HG02840 (cell line): ENCODE results near the gene MAGI3.

Source experiments
- ATAC-seq: cut with Tn5 transposase; IDR thresholded peaks from one replicate; pipeline ENCODE4 v1.9.1; 2021; ENCODE audit warnings: mild to moderate bottlenecking, moderate library complexity, moderate number of reproducible peaks; ENCODE audit not compliant: unreplicated experiment, low FRiP score

Gene MAGI3

DNA sequence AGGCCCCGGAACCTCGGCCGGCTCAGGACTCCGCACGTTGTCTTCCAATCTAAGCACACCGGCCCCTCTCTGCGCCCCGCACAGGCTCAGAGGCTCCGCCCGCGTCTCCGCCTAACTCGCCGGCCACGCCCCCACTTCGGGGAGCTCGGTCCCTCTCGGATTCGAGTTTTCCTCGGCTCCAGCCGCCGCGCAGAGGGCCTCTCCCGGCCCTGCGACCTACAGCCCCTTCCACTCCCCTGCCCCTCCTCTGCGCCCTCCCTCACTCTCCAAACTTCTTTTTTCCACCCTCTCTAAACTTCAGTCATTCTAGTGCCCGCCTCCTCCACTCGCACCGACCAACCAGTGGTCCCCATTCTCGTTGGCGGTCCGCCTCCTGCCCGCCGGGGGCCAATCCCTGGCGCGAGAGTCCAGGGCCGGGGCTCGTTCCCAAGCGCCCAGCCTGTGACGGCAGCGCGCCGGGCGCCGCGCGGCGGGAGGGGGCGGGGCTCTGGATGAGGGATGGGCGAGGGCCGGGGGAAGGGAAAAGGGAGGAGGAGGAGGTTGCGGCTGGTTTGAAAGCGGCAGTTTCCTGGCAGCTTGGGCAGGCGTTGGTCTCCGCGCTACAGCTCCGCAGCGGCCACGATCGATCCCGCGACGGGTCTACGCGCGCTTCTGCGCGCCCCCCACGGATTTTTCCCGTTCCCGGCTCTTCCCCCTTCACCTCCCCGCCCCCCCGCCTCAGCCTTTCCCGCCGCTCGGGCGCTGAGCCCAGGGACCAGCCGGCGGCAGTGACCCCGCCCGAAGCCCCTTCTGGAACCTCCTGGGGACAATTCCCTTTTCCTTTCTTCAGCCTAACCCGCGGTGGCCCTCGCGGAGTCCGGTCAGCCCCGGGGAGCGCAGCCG is at the start of gene MAGI3:
MAGI3 (plus strand) TSS at position 563 of the 882 bp plus-strand sequence. CDS start 519 bp downstream, outside the sequence.
- ATAC-seq: peak; percentile 99

DNA sequence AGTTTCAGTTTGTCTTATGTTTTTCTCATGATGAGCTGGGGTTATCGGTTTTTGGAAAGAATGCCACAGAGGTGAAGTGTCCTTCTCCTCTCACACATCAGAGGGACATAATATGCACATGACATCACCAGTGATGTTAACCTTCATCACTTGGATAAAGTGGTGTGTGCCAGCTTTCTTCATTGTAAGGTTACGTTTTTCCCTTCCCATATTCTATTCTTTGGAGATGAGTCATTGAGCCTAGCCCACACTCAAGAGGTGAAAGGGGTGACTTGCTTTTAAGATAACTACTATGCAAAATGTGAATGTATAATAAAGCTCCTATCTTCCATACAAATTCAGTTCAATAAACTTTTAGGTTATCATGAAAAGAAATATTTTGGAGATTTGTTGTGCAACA is 36.7 kb upstream of the MAGI3 start:
- ATAC-seq: no peak

DNA sequence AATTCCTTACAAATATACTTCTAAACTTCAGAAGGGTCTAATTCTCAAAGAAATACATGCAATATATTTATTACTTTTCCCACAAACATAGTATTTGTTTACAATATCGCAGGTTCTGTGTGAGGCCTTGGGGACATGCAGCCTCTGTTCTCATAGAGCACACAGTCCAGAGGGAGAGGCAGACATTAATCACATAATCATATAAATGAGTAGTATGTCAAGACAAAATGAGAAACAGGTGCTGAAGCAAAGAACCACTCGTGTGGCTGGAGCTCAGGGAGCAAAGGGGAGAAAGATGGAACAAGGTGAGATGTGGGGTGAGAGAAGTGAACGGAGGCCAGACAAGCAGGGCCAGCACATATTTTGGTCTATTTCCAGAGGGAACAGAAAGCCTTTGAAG is 26.4 kb upstream of the MAGI3 start:
- ATAC-seq: no peak

DNA sequence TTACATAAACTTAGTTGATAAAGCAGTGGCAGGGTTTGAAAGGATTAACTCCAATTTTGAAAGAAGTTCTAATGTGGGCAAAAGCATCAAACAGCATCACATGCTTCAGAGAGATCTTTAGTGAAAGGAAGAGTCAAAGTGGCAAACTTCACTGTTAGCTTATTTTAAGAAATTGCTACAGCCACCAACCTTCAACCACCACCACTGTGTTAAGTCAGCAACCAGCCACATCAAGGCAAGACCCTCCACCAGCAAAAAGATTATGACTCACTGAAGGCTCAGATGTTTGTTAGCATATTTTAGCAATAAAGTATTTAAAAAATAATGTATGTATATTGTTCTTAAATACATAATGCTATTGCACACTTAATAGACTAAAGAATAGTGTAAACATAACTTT is 21.3 kb upstream of the MAGI3 start:
- no peak for ATAC-seq

DNA sequence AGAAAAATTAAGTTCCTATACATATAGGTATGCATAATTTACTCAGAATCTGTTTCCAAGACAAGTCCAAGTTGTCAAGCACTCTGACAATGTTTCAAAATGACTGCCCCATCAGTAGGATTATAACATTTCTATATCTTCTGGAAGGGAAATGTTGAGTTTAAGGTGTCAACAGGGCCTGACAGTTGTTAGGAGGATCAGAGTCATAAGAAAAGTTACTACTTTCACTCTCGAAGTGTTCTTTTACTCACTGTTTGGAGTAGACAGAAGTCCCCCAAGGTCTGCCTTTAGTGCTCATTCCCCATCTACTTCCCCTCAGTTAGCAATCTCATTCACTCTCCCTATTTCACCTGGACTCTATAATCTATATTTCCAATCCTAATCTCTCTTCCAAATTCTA is 20.6 kb upstream of the MAGI3 start:
- no peak for ATAC-seq

DNA sequence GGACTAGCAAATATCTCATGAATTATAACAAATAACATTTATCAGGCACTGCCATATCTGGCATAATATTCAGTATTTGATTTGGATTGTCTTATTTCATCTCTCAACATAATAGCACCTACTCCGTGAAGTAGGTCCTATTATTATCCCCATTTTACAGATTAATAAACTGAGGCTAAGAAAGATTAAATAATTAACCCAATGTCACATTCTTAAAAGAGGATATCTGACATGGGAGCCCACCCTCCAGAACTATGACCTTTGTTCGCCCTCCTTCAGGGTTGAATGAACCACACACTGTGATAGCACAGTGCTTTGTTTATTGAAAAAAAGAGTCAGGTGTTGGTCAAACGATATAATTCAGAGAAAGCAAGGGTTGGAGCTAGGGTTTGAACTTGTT is 19.4 kb upstream of the MAGI3 start:
- ATAC-seq: no peak

DNA sequence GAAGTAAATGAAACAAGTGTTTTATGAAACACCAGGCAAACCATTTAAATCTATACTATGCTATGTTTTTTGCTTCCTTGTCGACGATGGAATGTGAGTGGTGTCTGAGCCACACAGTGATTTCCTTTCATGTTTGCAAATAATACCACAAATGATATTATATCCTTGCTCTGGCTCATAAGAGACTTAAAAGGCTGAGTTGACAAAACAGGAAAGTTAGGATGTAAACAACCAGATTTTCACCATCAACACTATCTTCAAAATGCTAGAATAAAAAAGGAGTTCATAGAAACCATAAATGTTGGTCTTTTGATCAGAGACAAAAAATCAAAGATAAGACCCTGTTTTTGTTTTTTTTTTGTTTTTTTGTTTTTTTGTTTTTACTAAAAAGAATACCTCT is 17.8 kb upstream of the MAGI3 start:
- ATAC-seq: no peak

DNA sequence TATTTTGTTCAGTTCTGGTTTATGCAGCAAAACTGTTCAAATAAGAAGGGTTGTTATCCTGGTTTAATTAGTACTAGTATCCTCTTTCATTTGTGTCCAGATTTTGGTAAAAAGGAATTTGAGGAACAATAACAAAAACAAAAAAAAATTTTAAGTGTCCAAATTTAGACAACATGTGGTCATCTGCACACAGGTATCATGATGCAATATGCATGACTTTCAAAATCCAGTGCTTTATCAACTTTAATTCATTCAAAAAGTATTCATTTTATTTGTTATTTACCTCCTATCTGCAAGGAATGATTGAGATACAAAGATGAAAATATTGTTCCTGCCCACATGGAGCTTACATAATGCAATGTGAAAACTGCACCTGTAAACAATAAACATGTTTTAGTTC is 16.7 kb upstream of the MAGI3 start:
- ATAC-seq: no peak

DNA sequence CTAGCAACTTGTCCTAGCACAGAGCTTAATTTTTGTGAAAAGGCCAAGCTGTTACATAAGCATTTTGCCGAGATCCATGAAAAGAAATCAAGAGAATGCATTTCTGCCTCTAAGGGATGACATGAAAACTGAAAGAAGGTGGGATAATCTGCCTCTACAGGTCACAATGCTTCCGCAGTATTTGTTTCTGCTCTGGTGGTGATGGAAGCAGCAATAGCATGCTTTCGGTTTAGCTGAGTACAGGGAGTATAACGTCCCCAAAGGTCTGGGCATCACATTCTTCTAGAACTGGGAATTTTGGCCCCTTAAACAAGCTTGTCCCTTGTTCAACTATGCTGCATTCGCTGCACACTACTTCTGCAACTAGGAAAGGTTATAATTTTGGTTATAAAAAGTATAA is 14.4 kb upstream of the MAGI3 start:
- ATAC-seq: no peak

DNA sequence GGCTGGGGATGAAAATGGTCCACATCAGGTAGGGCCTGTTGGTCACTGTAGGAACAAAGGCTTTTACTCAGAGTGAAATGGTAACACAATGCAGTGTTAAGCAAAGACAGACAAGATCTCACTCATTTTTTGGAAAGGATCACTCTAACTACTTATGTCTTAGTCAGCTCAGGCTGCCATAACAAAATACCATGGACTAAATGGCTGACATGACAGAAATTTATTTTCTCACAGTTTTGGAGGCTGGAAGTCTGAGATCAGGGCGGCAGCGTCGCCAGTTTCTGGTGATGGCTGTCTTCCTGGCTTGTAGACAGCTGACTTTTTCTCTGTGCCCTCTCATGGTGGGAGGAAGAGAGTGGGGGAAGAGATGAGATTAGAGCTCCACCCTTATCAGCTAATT is 10.2 kb upstream of the MAGI3 start:
- ATAC-seq: no peak

DNA sequence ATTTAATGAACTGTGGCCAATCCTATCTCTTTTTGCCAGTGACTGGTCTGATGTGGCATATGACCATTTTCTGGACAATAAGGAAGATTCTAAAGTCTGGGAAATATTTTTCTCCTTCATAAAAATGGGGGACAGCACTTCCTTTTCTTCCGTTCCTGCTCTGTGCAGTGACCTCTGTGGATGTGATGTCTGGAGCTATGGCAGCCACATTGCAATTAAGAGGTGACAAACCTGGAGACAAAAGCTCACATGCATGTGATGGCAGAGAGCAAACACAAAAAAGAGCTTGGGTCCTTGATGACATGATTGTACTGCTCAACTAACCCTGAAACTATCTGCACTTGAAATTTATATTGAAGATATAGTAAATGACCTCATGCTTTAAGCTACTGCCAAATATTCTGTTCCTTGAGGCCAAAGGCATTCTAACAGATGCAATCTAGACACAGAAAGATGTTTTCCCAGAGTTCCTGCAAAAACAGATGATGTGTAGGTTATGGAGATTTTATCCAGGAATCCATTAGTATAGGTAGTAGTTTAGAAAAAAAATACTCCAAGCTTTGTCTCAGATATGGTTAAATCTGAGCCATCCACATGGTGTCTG is 2.2 kb upstream of the MAGI3 start:
- ATAC-seq: no peak

DNA sequence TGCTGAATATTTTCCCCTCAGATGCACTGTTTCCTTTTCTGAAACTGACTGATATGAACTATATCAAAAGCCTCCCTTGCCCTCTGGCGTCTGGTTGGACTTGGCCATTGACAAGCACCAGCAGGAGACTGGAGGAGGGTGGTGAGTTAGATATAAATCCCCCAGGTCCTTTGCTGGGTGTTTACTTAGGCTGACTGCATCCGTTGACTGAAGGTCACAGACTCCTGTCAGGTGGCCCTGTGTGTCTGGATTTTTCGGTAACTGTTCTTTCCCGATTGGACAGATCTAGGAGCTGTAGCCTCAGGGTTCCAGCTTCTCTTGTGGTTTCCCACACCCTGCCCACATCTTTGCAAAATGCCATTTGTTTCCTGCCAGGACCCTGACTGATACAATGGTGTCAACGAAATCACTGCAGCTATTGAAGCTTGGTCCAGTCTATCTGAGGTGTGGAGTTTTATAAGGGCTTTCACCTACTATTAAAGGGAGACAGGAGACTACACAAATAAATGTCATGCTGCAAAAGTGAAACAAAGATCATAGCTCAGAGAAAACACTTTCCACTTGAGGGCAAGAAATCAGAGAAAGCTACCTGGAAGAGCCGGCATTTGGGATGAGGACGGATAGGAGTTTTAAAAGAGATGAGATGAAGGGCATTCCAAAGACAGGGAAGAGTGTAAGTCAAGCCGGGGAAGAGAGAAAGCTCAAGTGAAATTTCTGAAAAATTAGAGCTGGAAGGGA is 1.5 kb upstream of the MAGI3 start:
- no peak for ATAC-seq

DNA sequence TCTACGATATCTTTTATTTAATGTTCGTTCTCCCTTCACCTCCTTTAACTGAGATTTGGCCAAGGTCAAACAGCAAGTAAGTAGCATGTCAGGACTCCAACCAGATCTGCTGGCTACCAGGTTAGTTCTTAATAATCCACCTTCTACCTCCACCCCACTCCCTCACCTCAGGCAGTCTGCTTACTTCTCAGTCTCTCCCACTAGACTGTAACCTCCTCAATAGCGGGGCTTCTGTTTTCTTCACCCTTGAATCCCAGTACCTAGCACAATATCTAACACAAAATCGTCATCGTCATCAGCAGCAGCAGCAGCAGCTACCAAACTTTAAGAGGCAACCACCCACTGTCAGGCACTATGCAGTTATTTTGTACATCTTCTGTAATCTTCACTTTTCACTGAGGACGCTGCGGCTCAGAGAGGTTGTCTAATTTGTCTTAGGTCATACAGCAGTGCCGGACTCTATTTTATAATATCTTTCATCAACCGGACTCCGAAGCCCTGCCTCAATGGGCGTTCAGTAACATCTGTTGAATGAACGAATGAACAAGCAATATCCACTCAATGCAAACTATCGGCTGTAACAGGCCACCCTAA is 859 bp upstream of the MAGI3 start:
- no peak for ATAC-seq

DNA sequence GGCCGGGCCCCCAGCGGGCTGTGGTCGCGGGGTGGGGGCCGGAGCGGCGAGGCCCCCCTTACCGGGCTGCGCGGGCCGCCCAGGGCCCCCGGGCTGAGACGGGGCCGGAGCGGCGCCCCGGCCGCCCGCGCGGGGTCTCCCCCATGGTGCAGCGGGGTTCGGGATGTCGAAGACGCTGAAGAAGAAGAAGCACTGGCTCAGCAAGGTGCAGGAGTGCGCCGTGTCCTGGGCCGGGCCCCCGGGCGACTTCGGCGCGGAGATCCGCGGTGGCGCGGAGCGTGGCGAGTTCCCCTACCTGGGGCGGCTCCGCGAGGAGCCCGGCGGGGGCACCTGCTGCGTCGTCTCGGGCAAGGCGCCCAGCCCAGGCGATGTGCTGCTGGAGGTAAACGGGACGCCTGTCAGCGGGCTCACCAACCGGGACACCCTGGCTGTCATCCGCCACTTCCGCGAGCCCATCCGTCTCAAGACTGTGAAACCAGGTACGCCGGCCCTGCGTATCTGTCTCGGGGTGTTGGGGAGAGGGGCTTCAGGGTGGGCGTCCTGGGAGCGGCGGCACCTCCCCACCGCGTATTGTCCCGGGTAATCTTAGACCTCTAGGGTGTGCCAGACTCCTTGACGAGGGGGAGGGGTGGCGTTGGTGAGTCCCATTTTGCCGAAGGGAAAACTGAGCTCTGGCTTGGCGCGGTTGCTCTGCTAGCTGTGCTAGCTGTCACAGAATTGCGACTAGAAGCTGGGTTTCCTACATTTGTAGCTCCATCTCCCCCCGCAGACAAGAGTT is 745 bp downstream of the MAGI3 start:
- no peak for ATAC-seq

DNA sequence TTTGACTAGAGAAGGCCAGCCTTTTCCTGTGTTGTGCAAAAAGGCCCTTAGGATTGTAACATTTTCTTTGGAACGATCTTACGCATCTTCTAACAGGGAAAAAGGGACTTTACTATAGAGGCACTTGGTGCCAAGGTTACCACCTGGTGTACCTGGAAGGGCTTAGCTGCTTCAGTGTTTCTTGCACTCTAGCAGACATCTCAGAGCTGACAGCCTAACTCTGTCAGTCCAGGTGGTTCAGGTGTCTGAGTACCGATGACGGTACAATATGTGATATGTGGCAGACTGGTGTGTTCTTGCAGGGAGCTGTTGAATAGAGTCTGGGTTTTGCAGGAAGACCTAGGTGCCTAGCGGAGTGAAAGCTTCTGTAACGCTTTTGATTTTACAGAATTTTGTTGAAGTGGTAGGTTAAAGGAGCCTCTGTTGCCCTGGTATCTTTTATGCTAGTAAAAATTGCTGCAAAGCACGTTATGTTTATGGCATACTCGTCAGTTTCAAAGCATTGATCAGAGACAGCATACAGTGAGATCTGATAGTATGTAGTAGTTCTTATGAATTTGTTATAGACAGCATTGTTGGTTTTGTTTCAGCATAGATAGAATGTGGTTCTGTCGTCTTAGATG is 1.4 kb downstream of the MAGI3 start:
- no peak for ATAC-seq

DNA sequence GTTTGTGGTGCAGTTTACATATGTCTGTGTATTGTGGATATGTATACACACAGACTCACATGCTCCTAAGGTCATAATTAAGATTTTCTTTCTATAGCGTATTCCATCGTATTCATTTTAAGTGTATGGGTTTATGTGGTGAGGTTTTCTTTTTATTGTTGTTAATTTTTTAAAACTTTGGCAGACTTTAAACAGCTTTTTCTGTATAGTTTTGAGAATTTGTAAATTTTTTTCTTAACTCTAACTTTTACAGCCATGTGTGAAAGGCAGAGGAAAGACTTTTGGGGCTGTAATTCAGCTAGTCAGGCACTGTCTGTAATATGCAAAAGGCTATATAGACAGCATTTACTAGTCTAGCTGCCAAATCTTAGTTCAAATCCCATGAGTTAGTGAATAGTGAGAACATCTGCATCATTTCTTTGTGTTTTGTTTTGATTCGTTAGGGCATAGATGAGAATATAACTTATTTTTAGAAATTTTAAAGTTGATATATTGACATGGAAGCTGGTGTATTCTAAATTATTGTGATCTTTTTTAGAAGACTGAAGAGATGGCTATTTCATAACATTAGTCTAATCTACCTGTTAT is 2.3 kb downstream of the MAGI3 start:
- no peak for ATAC-seq

DNA sequence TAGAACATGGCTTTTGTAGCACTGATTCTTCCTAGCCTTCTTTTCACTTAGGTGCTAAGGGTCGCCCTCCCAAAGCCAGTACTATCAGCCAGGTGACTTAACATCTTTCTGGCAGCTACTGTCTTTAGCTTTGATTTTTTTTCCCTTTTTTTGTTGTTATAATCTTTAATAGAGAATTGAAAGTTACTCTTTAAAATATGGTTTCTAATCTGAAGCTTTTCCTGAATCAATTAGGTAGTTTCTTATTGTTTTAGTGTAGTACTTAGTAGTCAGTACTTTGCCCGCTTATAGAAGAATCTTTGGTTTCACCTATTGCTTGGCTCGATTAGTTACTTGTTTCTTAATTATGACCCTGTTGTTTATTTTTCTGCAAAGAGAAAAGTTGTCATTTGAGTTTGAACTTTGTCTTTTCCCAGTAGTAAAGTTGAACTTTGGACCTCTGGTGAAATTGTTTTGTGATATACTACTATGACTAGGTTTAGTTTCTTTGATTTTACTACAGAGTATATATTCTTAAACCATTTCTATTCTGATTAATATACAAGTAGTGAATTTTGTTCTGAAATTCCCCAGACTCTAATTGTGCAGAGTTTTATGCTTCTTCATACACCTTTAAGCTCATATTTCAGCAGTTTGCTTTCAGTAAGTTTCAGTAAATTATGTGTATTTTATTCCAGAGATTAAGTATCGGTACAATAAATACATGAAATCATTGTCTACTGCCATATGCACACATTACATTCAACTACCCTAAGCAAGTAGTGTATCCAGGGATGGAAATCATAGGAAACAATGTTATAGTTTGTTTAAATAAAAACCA is 3.9 kb downstream of the MAGI3 start:
- ATAC-seq: no peak

DNA sequence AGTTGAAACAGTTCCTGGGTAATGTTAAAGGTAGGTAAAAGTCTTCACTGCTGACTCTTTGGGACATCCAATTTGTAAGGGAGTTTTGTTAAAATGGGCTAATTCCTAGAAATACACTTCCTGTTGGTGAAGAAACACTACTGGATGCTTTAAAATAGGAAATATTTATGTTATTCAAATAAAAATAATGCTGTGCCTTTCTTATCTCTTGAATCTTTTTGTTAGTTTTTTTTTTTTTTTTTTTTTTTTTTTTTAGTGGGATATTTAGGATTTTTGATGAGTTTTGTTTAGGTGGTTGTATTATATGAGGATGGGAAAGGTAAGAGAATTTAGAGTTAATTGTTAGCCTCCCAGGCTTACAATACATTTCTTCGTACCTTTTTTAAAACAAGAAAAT is 4.5 kb downstream of the MAGI3 start:
- no peak for ATAC-seq

DNA sequence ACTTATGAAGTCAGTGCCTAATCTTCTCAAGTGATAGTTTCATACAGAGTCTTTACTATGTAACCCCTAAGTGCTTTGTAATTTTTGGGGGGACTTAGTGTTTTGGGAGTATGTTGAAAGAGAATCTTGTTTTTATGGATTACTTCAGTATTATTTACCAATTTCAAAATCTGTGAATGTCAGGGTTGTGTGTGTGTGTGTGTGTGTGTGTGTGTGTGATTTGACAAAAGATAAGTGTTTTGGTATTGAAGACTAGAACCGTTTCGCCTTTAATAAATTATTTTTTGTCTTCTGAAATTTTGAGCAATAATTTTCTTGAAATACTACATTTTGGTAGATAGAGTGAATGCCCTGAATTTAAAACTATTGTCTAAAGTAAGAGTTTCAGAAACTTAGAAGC is 5.8 kb downstream of the MAGI3 start:
- no peak for ATAC-seq
